IMR-90 (cell line): ENCODE measurements around the gene OTUB2. TPM values are rescaled to one million over a fixed set of nuclear protein-coding genes. Genes with fewer than 3 reads are reported as not detected.

Experiments
- ATAC-seq: fragments of 200-7000 bp; cut with Tn5 transposase; 2 replicates; pipeline ENCODE4 v1.9.1; 2020; ENCODE audit warnings: low read depth, mild to moderate bottlenecking, moderate library complexity
- BruUV-seq: library from RNA; stranded (reverse); fragments of 400-500 nt; replicated peaks from 2 replicates; lab custom pipeline; 2021; lab: Mats Ljungman, UMichigan
- CTCF ChIA-PET: fragments of 300-600 bp; formaldehyde crosslinking; extraction: SDS; loops from one replicate; lab custom pipeline; 2021; ENCODE audit warnings: antibody characterized with exemption; lab: Yijun Ruan, JAX
- POLR2A ChIA-PET: fragments of 300-600 bp; sonication (Branson Sonifier 250); formaldehyde crosslinking; loops from one replicate; lab custom pipeline; 2022; ENCODE audit warnings: antibody characterized with exemption; ENCODE audit not compliant: unreplicated experiment; lab: Charles Lee
- DNase-seq: peaks from one replicate; pipeline ENCODE4 v3.0.0; 2013
- H2AFZ ChIP-seq: replicated peaks from 2 replicates; pipeline ENCODE3; 2013; ENCODE audit warnings: low read length, mild to moderate bottlenecking; ENCODE audit not compliant: poor library complexity
- H2AK5ac ChIP-seq: 2 replicates; pipeline ENCODE4 v1.6.1; 2013; ENCODE audit warnings: low read depth, low read length, inconsistent platforms
- H2AK9ac ChIP-seq: replicated peaks from 2 replicates; pipeline ENCODE3; 2013; ENCODE audit warnings: mild to moderate bottlenecking, low read depth, low read length, moderate library complexity; ENCODE audit not compliant: poor library complexity
- H2BK120ac ChIP-seq: 2 replicates; pipeline ENCODE4 v1.6.1; 2013; ENCODE audit warnings: low read depth, low read length, inconsistent platforms
- H2BK15ac ChIP-seq: 3 replicates; pipeline ENCODE4 v1.6.1; 2013; ENCODE audit warnings: low read depth, low read length, inconsistent platforms
- H2BK20ac ChIP-seq: 2 replicates; pipeline ENCODE4 v1.6.1; 2013; ENCODE audit warnings: low read depth, mild to moderate bottlenecking, inconsistent platforms, low read length, moderate library complexity
- H2BK5ac ChIP-seq: 2 replicates; pipeline ENCODE4 v1.6.1; 2013; ENCODE audit warnings: mild to moderate bottlenecking, low read depth, low read length, inconsistent platforms; ENCODE audit not compliant: poor library complexity, severe bottlenecking
- H3K14ac ChIP-seq: replicated peaks from 2 replicates; pipeline ENCODE4 v1.6.1; 2013; ENCODE audit warnings: low read depth, low read length, inconsistent platforms
- H3K18ac ChIP-seq: 2 replicates; pipeline ENCODE4 v1.6.1; 2013; ENCODE audit warnings: low read depth, low read length, control low read depth
- H3K23ac ChIP-seq: 2 replicates; pipeline ENCODE4 v1.6.1; 2013; ENCODE audit warnings: low read depth, low read length, inconsistent platforms
- H3K27ac ChIP-seq: 2 replicates; pipeline ENCODE4 v1.5.1; 2013; ENCODE audit warnings: mild to moderate bottlenecking, control low read depth, low read length; ENCODE audit not compliant: insufficient read depth
- H3K27me3 ChIP-seq: 2 replicates; pipeline ENCODE4 v1.6.1; 2013; ENCODE audit warnings: low read length; ENCODE audit not compliant: control insufficient read depth, insufficient read depth
- H3K36me3 ChIP-seq: 2 replicates; pipeline ENCODE4 v1.6.1; 2013; ENCODE audit warnings: low read length, mixed read lengths; ENCODE audit not compliant: control insufficient read depth, insufficient read depth
- H3K4ac ChIP-seq: 2 replicates; pipeline ENCODE4 v1.6.1; 2013; ENCODE audit warnings: low read depth, low read length, inconsistent platforms
- H3K4me1 ChIP-seq: 2 replicates; pipeline ENCODE4 v1.6.1; 2013; ENCODE audit warnings: low read length, mixed read lengths; ENCODE audit not compliant: control insufficient read depth, insufficient read depth
- H3K4me2 ChIP-seq: 2 replicates; pipeline ENCODE4 v1.6.1; 2013; ENCODE audit warnings: low read depth, mild to moderate bottlenecking, control low read depth, low read length, moderate library complexity
- H3K4me3 ChIP-seq: 2 replicates; pipeline ENCODE4 v1.5.1; 2013; ENCODE audit warnings: low read depth, mild to moderate bottlenecking, control low read depth, low read length, moderate library complexity; ENCODE audit not compliant: insufficient read depth
- H3K56ac ChIP-seq: 2 replicates; pipeline ENCODE4 v1.6.1; 2013; ENCODE audit warnings: low read length, inconsistent platforms; ENCODE audit not compliant: insufficient read depth; ENCODE audit errors: extremely low read depth
- H3K79me1 ChIP-seq, 2 experiments: 2 replicates each; pipeline ENCODE4 v1.6.1; 2013; ENCODE audit warnings: low read length in 2 of 2, inconsistent platforms in 1 of 2, low read depth in 1 of 2
- H3K9ac ChIP-seq: 2 replicates; pipeline ENCODE4 v1.6.1; 2013; ENCODE audit warnings: low read depth, low read length, control low read depth
- H3K9me1 ChIP-seq: 2 replicates; pipeline ENCODE4 v1.6.1; 2013; ENCODE audit warnings: low read length, inconsistent platforms; ENCODE audit not compliant: insufficient read depth
- H3K9me3 ChIP-seq: 2 replicates; pipeline ENCODE4 v1.6.1; 2013; ENCODE audit warnings: low read length; ENCODE audit not compliant: control insufficient read depth, insufficient read depth
- H4K20me1 ChIP-seq: 2 replicates; pipeline ENCODE4 v1.6.1; 2013; ENCODE audit warnings: low read length, inconsistent platforms; ENCODE audit not compliant: insufficient read depth
- H4K5ac ChIP-seq: 2 replicates; pipeline ENCODE4 v1.6.1; 2013; ENCODE audit warnings: mild to moderate bottlenecking, low read depth, low read length, control low read depth
- H4K8ac ChIP-seq, 2 experiments: 2 replicates each; pipeline ENCODE4 v1.6.1; 2013; ENCODE audit warnings: low read depth in 2 of 2, low read length in 2 of 2, control low read depth in 1 of 2, inconsistent platforms in 1 of 2
- H4K91ac ChIP-seq: 2 replicates; pipeline ENCODE4 v1.6.1; 2013; ENCODE audit warnings: low read depth, low read length, inconsistent platforms; ENCODE audit not compliant: insufficient read depth
- CHD1 ChIP-seq: IDR thresholded peaks from 2 replicates; pipeline ENCODE4 v1.6.1; 2012; ENCODE audit warnings: low read depth, low read length, improper control_type of control experiment
- MAFK ChIP-seq: IDR thresholded peaks from 2 replicates; pipeline ENCODE4 v1.6.1; 2012; ENCODE audit warnings: low read depth, low read length, improper control_type of control experiment
- MAZ ChIP-seq: IDR thresholded peaks from 2 replicates; pipeline ENCODE4 v1.6.1; 2012; ENCODE audit warnings: low read depth, mild to moderate bottlenecking, low read length, improper control_type of control experiment, moderate library complexity, borderline replicate concordance
- RFX5 ChIP-seq: IDR thresholded peaks from 2 replicates; pipeline ENCODE4 v1.8.0; 2012; ENCODE audit warnings: low read depth, mild to moderate bottlenecking, low read length, moderate library complexity
- WGBS, 2 experiments: methylation state at CpG; one replicate each; pipeline versions ENCODE4 v1.1.5 to v1.1.7; 2013; ENCODE audit warnings: missing lambda C conversion rate in 2 of 2; ENCODE audit not compliant: insufficient read length in 1 of 2; ENCODE audit errors: extremely low coverage in 2 of 2; 5-methylcytosine and 5-hydroxymethylcytosine counted together
- dilution Hi-C: fragments of 300-500 bp; cut with HindIII; formaldehyde crosslinking; loops from one replicate; pipeline ENCODE4 v1.14.3; 2018; ENCODE audit warnings: low sequenced_read_pairs; ENCODE audit not compliant: unreplicated experiment
- in situ Hi-C: fragments of 300-500 bp; cut with MboI; formaldehyde crosslinking; loops from 3 replicates; pipeline ENCODE4 v1.14.3; 2019; ENCODE audit warnings: low sequenced_read_pairs, inconsistent platforms, mixed read lengths
- intact Hi-C: fragments of 100-400 bp; cut with micrococcal nuclease; formaldehyde crosslinking; loops from 2 replicates; pipeline ENCODE4 v1.10.0; 2022
- polyA plus RNA-seq, 3 experiments: library from polyadenylated mRNA; depleted of rRNA; stranded (reverse); fragments of >200 nt; gene quantifications; 2 replicates each; pipeline ENCODE4 v1.2.3, GENCODE V29; 2012; ENCODE audit warnings: low replicate concordance in 1 of 3
- total RNA-seq: library from RNA; depleted of rRNA; stranded (reverse); fragments of >200 nt; gene quantifications from 2 replicates; pipeline ENCODE4 v1.2.3, GENCODE V29; 2012
- TF ChIP-seq, protein P1 (sequence below): fragments of 150-350 bp; IDR thresholded peaks from 2 replicates; pipeline ENCODE4 v1.6.1; 2016; ENCODE audit warnings: low read depth, mild to moderate bottlenecking, low read length, moderate library complexity, borderline replicate concordance
- TF ChIP-seq, protein P2 (sequence below): conservative IDR thresholded peaks from 2 replicates; pipeline ENCODE4 v1.5.1; 2012; ENCODE audit warnings: mild to moderate bottlenecking, low read depth, low read length, improper control_type of control experiment

OTUB2 gene
- total and polyA plus RNA-seq, 2 of the 4 experiments (the other 2 are of a cell fraction): 1.1 to 2.5 TPM

DNA sequence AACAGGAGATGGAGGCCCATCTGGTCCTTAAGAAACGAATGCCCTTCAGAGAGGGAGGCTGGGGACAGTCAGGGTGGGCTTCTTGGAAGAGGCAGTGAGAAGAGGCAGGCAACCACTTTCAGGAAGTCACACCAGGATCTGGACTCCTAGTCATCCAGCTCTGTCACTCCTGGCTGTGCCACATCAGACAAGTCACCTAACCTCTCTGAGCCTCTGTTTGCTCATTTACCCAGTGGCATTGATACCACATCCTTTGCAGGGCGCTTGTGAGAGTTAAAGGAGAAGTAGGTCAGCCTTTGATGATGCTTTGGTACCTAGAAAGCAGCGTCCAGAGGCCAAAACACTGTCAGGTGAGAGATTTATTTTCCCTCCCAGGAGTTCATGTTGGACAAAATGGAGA, 17.9 kb upstream of the OTUB2 start:
- no CpG with 5 or more reads among the region's 3 CpGs for WGBS, 2 experiments
- Histone ChIP-seq H2BK5ac (no peak overlapping the region), H4K20me1 (no peaks in the 10 kb centered on the region), H3K56ac (no peak overlapping the region), H3K27ac (no peak overlapping the region), H3K9ac (no peak overlapping the region), H3K4me2 (no peak overlapping the region), H3K9me3 (no peaks in the 10 kb centered on the region), H2AK9ac (no peak overlapping the region), H2BK15ac (no peak overlapping the region), H2BK120ac (no peak overlapping the region), H3K4me3 (no peak overlapping the region), H3K36me3 (no peaks in the 10 kb centered on the region), H2AFZ (no peak overlapping the region), H3K9me1 (no peaks in the 10 kb centered on the region), H4K5ac (no peak overlapping the region), H3K79me1 (no peaks in the 10 kb centered on the region), H3K4ac (no peak overlapping the region), H4K8ac (no peak overlapping the region), H3K27me3 (peaks cover 42% of the 10 kb centered on the region; the same call in 1 of the 2 replicates), H3K4me1 (no peaks in the 10 kb centered on the region), H3K18ac (no peak overlapping the region), H2AK5ac (no peak overlapping the region), H4K91ac (no peak overlapping the region), H3K23ac (no peak overlapping the region), H3K14ac (no peak overlapping the region), H2BK20ac (no peak overlapping the region)
- BruUV-seq: no TSS peak
- no peak for TF ChIP-seq MAFK
- TF ChIP-seq, protein P1, sequence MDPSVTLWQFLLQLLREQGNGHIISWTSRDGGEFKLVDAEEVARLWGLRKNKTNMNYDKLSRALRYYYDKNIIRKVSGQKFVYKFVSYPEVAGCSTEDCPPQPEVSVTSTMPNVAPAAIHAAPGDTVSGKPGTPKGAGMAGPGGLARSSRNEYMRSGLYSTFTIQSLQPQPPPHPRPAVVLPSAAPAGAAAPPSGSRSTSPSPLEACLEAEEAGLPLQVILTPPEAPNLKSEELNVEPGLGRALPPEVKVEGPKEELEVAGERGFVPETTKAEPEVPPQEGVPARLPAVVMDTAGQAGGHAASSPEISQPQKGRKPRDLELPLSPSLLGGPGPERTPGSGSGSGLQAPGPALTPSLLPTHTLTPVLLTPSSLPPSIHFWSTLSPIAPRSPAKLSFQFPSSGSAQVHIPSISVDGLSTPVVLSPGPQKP: no peak
- no peak for TF ChIP-seq CHD1
- TF ChIP-seq, protein P2, sequence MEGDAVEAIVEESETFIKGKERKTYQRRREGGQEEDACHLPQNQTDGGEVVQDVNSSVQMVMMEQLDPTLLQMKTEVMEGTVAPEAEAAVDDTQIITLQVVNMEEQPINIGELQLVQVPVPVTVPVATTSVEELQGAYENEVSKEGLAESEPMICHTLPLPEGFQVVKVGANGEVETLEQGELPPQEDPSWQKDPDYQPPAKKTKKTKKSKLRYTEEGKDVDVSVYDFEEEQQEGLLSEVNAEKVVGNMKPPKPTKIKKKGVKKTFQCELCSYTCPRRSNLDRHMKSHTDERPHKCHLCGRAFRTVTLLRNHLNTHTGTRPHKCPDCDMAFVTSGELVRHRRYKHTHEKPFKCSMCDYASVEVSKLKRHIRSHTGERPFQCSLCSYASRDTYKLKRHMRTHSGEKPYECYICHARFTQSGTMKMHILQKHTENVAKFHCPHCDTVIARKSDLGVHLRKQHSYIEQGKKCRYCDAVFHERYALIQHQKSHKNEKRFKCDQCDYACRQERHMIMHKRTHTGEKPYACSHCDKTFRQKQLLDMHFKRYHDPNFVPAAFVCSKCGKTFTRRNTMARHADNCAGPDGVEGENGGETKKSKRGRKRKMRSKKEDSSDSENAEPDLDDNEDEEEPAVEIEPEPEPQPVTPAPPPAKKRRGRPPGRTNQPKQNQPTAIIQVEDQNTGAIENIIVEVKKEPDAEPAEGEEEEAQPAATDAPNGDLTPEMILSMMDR: no peak
- no peak for TF ChIP-seq MAZ
- no peak for TF ChIP-seq RFX5
- ChIA-PET POLR2A (no interaction called here), CTCF (no interaction called here)
- dilution Hi-C loops (no loop called here), intact Hi-C loops (no loop called here), in situ Hi-C loops (no loop called here)
- DNase-seq (no peak), ATAC-seq (no peak)
